Trophoblast cell (in vitro differentiated cells and primary cell): ENCODE results near the gene EEF2K.
A peak's percentile ranks its signal among the peaks of the same experiment; 100 is the strongest.

Source experiments
- DNase-seq, 2 donors: peaks; one replicate each; pipeline ENCODE4 v3.0.0-alpha.2; 2016
- H2AFZ ChIP-seq: 2 replicates; pipeline ENCODE4 v1.6.1; 2013; ENCODE audit warnings: low read length, moderate library complexity, mild to moderate bottlenecking; ENCODE audit not compliant: insufficient read depth, poor library complexity
- H2AK5ac ChIP-seq: 2 replicates; pipeline ENCODE4 v1.6.1; 2013; ENCODE audit warnings: mild to moderate bottlenecking, low read length
- H2BK120ac ChIP-seq: 2 replicates; pipeline ENCODE4 v1.6.1; 2013; ENCODE audit warnings: low read length, mild to moderate bottlenecking, moderate library complexity; ENCODE audit not compliant: insufficient read depth, poor library complexity
- H2BK12ac ChIP-seq: 2 replicates; pipeline ENCODE4 v1.6.1; 2013; ENCODE audit warnings: mild to moderate bottlenecking, low read length, moderate library complexity
- H2BK5ac ChIP-seq: 2 replicates; pipeline ENCODE4 v1.6.1; 2013; ENCODE audit warnings: low read length, low read depth, moderate library complexity, mild to moderate bottlenecking; ENCODE audit not compliant: poor library complexity
- H3K14ac ChIP-seq: 2 replicates; pipeline ENCODE4 v1.6.1; 2013; ENCODE audit warnings: mild to moderate bottlenecking, low read length
- H3K18ac ChIP-seq: 2 replicates; pipeline ENCODE4 v1.6.1; 2013; ENCODE audit warnings: mild to moderate bottlenecking, low read length
- H3K23ac ChIP-seq: 2 replicates; pipeline ENCODE4 v1.6.1; 2013; ENCODE audit warnings: low read length
- H3K27ac ChIP-seq: 2 replicates; pipeline ENCODE4 v1.5.1; 2013; ENCODE audit warnings: low read depth, mild to moderate bottlenecking, inconsistent platforms, low read length, moderate library complexity
- H3K27me3 ChIP-seq: 2 replicates; pipeline ENCODE4 v1.6.1; 2013; ENCODE audit warnings: inconsistent platforms, mild to moderate bottlenecking, low read length, moderate library complexity; ENCODE audit not compliant: insufficient read depth
- H3K36me3 ChIP-seq, 2 experiments: 1 replicate in 1 of 2; 2 replicates in 1 of 2; pipeline ENCODE4 v1.6.1; 2013; ENCODE audit warnings: low read length in 2 of 2, mild to moderate bottlenecking in 2 of 2, moderate library complexity in 1 of 2; ENCODE audit not compliant: insufficient read depth in 2 of 2, control insufficient read depth in 1 of 2
- H3K4ac ChIP-seq: 2 replicates; pipeline ENCODE4 v1.6.1; 2013; ENCODE audit warnings: low read depth, mild to moderate bottlenecking, low read length, moderate library complexity
- H3K4me1 ChIP-seq, 2 experiments: 1 replicate in 1 of 2; 2 replicates in 1 of 2; pipeline ENCODE4 v1.6.1; 2013; ENCODE audit warnings: low read length in 2 of 2, mild to moderate bottlenecking in 2 of 2, moderate library complexity in 1 of 2; ENCODE audit not compliant: insufficient read depth in 2 of 2, control insufficient read depth in 1 of 2
- H3K4me2 ChIP-seq: 2 replicates; pipeline ENCODE4 v1.6.1; 2013; ENCODE audit warnings: inconsistent platforms, mild to moderate bottlenecking, low read length, moderate library complexity
- H3K4me3 ChIP-seq: 2 replicates; pipeline ENCODE4 v1.5.1; 2013; ENCODE audit warnings: mild to moderate bottlenecking, low read depth, low read length, inconsistent platforms
- H3K79me1 ChIP-seq: one replicate; pipeline ENCODE4 v1.6.1; 2013; ENCODE audit warnings: low read length
- H3K79me2 ChIP-seq: 2 replicates; pipeline ENCODE4 v1.6.1; 2013; ENCODE audit warnings: low read length, mild to moderate bottlenecking; ENCODE audit not compliant: control insufficient read depth, insufficient read depth, poor library complexity
- H3K9ac ChIP-seq: 2 replicates; pipeline ENCODE4 v1.6.1; 2013; ENCODE audit warnings: mild to moderate bottlenecking, low read length
- H3K9me3 ChIP-seq: 2 replicates; pipeline ENCODE4 v1.6.1; 2013; ENCODE audit warnings: low read depth, mild to moderate bottlenecking, control low read depth, inconsistent platforms, low read length; ENCODE audit not compliant: insufficient read depth
- H4K12ac ChIP-seq: 2 replicates; pipeline ENCODE4 v1.6.1; 2013; ENCODE audit warnings: low read depth, mild to moderate bottlenecking, low read length, moderate library complexity
- H4K8ac ChIP-seq: 2 replicates; pipeline ENCODE4 v1.6.1; 2013; ENCODE audit warnings: low read depth, mild to moderate bottlenecking, low read length, moderate library complexity
- H4K91ac ChIP-seq: one replicate; pipeline ENCODE4 v1.6.1; 2013; ENCODE audit warnings: low read depth, mild to moderate bottlenecking, low read length, moderate library complexity
- WGBS: extraction: QIAGEN DNeasy Blood & Tissue Kit; methylation state at CpG from one replicate; pipeline ENCODE4 v1.1.7; 2013; ENCODE audit warnings: missing lambda C conversion rate; ENCODE audit not compliant: insufficient read length, insufficient coverage; ENCODE audit errors: extremely low coverage; 5-methylcytosine and 5-hydroxymethylcytosine counted together

Gene EEF2K

GRCh38 chr16:22240023-22240710, 34.1 kb downstream of the EEF2K start:
- no peak overlapping the region for H3K14ac ChIP-seq
- H3K4me3 ChIP-seq = no peak overlapping the region
- H3K9ac ChIP-seq = no peak overlapping the region
- no peaks in the 10 kb centered on the region for H3K79me2 ChIP-seq
- H4K91ac ChIP-seq = no peak overlapping the region
- peak in 1 of 2 donors; percentile 7 for DNase-seq
- H3K4ac ChIP-seq = no peak overlapping the region
- no peak overlapping the region for H2BK120ac ChIP-seq
- H3K27me3 ChIP-seq = no peaks in the 10 kb centered on the region
- no peak overlapping the region for H2BK5ac ChIP-seq
- H2BK12ac ChIP-seq = no peak overlapping the region
- no peak overlapping the region for H3K27ac ChIP-seq
- no peaks in the 10 kb centered on the region for H3K79me1 ChIP-seq
- no peaks in the 10 kb centered on the region for H3K36me3 ChIP-seq
- no peak overlapping the region for H3K4me2 ChIP-seq
- no peak overlapping the region for H3K23ac ChIP-seq
- no peak overlapping the region for H2AFZ ChIP-seq
- no peak overlapping the region for H4K12ac ChIP-seq
- H3K4me1 ChIP-seq = no peaks in the 10 kb centered on the region
- peaks cover 2% of the 10 kb centered on the region for H3K9me3 ChIP-seq
- no peak overlapping the region for H4K8ac ChIP-seq
- H2AK5ac ChIP-seq = no peak overlapping the region
- WGBS = no CpG with 5 or more reads among the region's 3 CpGs
- H3K18ac ChIP-seq = no peak overlapping the region

- Histone ChIP-seq H3K14ac (no peak overlapping the region), H3K27ac (no peak overlapping the region), H2BK120ac (no peak overlapping the region), H2AFZ (no peak overlapping the region), H3K23ac (no peak overlapping the region), H3K9me3 (peaks cover 3% of the 10 kb centered on the region), H3K27me3 (no peaks in the 10 kb centered on the region), H4K12ac (no peak overlapping the region), H3K79me1 (no peaks in the 10 kb centered on the region), H3K4me1 (no peaks in the 10 kb centered on the region), H3K9ac (no peak overlapping the region), H4K91ac (no peak overlapping the region), H3K4me3 (no peak overlapping the region), H4K8ac (no peak overlapping the region), H2AK5ac (no peak overlapping the region), H2BK12ac (no peak overlapping the region), H3K4ac (no peak overlapping the region), H3K36me3 (peaks cover 20 to 23% of the 10 kb centered on the region in 2 experiments), H2BK5ac (no peak overlapping the region), H3K79me2 (no peaks in the 10 kb centered on the region), H3K4me2 (no peak overlapping the region), H3K18ac (no peak overlapping the region)
- no peak for DNase-seq
- no CpG with 5 or more reads among the region's 6 CpGs for WGBS
Observed at GRCh38 chr16:22250522-22250921, 44.4 kb downstream of the EEF2K start.

- H3K27me3 ChIP-seq = no peaks in the 10 kb centered on the region
- no peaks in the 10 kb centered on the region for H3K79me2 ChIP-seq
- H2AFZ ChIP-seq = no peak overlapping the region
- no peak overlapping the region for H2BK5ac ChIP-seq
- no peak overlapping the region for H3K9ac ChIP-seq
- no peak overlapping the region for H3K4ac ChIP-seq
- no peak overlapping the region for H4K8ac ChIP-seq
- H4K12ac ChIP-seq = no peak overlapping the region
- peaks cover 6% of the 10 kb centered on the region for H3K9me3 ChIP-seq
- DNase-seq = no peak
- no peak overlapping the region for H2BK12ac ChIP-seq
- no peak overlapping the region for H4K91ac ChIP-seq
- no peaks in the 10 kb centered on the region for H3K4me1 ChIP-seq
- H3K4me2 ChIP-seq = no peak overlapping the region
- WGBS = no CpG with 5 or more reads among the region's 5 CpGs
- H3K4me3 ChIP-seq = no peak overlapping the region
- H3K18ac ChIP-seq = no peak overlapping the region
- no peak overlapping the region for H3K23ac ChIP-seq
- peaks cover 28 to 30% of the 10 kb centered on the region in 2 experiments for H3K36me3 ChIP-seq
- H3K79me1 ChIP-seq = no peaks in the 10 kb centered on the region
- H2AK5ac ChIP-seq = no peak overlapping the region
- no peak overlapping the region for H3K27ac ChIP-seq
- no peak overlapping the region for H3K14ac ChIP-seq
- H2BK120ac ChIP-seq = no peak overlapping the region
Observed at GRCh38 chr16:22252317-22252716, 46.2 kb downstream of the EEF2K start.

- Histone ChIP-seq H2BK5ac (no peak overlapping the region), H3K9ac (no peak overlapping the region), H3K18ac (no peak overlapping the region), H3K79me1 (no peaks in the 10 kb centered on the region), H3K4me2 (no peak overlapping the region), H2AK5ac (no peak overlapping the region), H3K27me3 (no peaks in the 10 kb centered on the region), H3K4me3 (no peak overlapping the region), H3K9me3 (peaks cover 6% of the 10 kb centered on the region), H3K27ac (no peak overlapping the region), H3K4me1 (no peaks in the 10 kb centered on the region), H3K4ac (no peak overlapping the region), H3K79me2 (no peaks in the 10 kb centered on the region), H3K23ac (no peak overlapping the region), H4K8ac (no peak overlapping the region), H3K14ac (no peak overlapping the region), H2AFZ (no peak overlapping the region), H3K36me3 (peaks cover 31 to 36% of the 10 kb centered on the region in 2 experiments), H2BK120ac (no peak overlapping the region), H4K12ac (no peak overlapping the region), H2BK12ac (no peak overlapping the region), H4K91ac (no peak overlapping the region)
- no peak for DNase-seq
- WGBS = no CpG with 5 or more reads among the region's 5 CpGs
Observed at GRCh38 chr16:22253272-22253671, 47.2 kb downstream of the EEF2K start.
